Mucosa of rectum (tissue), 2 donors: ENCODE data around the gene RAD51B.
"Not testable (repeated sequence)": the region's sequence is repeated elsewhere in the genome, so short reads cannot be mapped to it uniquely, and the experiment has no call there.

Source experiments
- H3K27ac ChIP-seq, 2 donors: one replicate each; pipeline ENCODE4 v1.7.0; 2013; ENCODE audit warnings: inconsistent platforms in 2 of 2, low read depth in 2 of 2, low read length in 2 of 2
- H3K27me3 ChIP-seq, 2 donors: one replicate each; pipeline ENCODE4 v1.7.0; 2013; ENCODE audit warnings: low read length in 2 of 2; ENCODE audit not compliant: control insufficient read depth in 2 of 2, insufficient read depth in 2 of 2
- H3K36me3 ChIP-seq, 2 donors: one replicate each; pipeline ENCODE4 v1.7.0; 2013; ENCODE audit warnings: low read length in 2 of 2; ENCODE audit not compliant: control insufficient read depth in 2 of 2, insufficient read depth in 2 of 2
- H3K4me1 ChIP-seq, 2 donors: one replicate each; pipeline ENCODE4 v1.7.0; 2013; ENCODE audit warnings: low read length in 2 of 2, mild to moderate bottlenecking in 1 of 2; ENCODE audit not compliant: control insufficient read depth in 2 of 2, insufficient read depth in 2 of 2
- H3K4me3 ChIP-seq, 2 donors: one replicate each; pipeline ENCODE4 v1.7.0; 2013; ENCODE audit warnings: low read length in 2 of 2
- H3K9ac ChIP-seq, 2 donors: one replicate each; pipeline ENCODE4 v1.7.0; 2013; ENCODE audit warnings: low read length in 2 of 2, low read depth in 1 of 2, mild to moderate bottlenecking in 1 of 2
- H3K9me3 ChIP-seq, 2 donors: one replicate each; pipeline ENCODE4 v1.7.0; 2013; ENCODE audit warnings: low read length in 2 of 2; ENCODE audit not compliant: control insufficient read depth in 2 of 2
- donor health status: healthy.
- donor health status: Normal muscosa, but diverticular disease.

RAD51B gene

GRCh38 chr14:68421116-68421515, 601.5 kb downstream of the RAD51B start:
- Histone ChIP-seq H3K27ac (no peak overlapping the region), H3K4me3 (no peak overlapping the region), H3K9me3 (no peaks in the 10 kb centered on the region), H3K9ac (no peak overlapping the region), H3K4me1 (no peaks in the 10 kb centered on the region), H3K27me3 (no peaks in the 10 kb centered on the region), H3K36me3 (no peaks in the 10 kb centered on the region)

GRCh38 chr14:68423686-68424085, 604.1 kb downstream of the RAD51B start:
- peaks cover 0 to 3% of the 10 kb centered on the region in 2 donors for H3K4me1 ChIP-seq
- no peaks in the 10 kb centered on the region for H3K36me3 ChIP-seq
- no peak overlapping the region for H3K4me3 ChIP-seq
- no peak overlapping the region for H3K27ac ChIP-seq
- no peaks in the 10 kb centered on the region for H3K27me3 ChIP-seq
- no peak overlapping the region for H3K9ac ChIP-seq
- no peaks in the 10 kb centered on the region for H3K9me3 ChIP-seq

GRCh38 chr14:68424443-68425172, 605.0 kb downstream of the RAD51B start:
- peaks cover 0 to 3% of the 10 kb centered on the region in 2 donors for H3K4me1 ChIP-seq
- no peak overlapping the region for H3K4me3 ChIP-seq
- no peaks in the 10 kb centered on the region for H3K36me3 ChIP-seq
- no peak overlapping the region for H3K27ac ChIP-seq
- H3K9me3 ChIP-seq = no peaks in the 10 kb centered on the region
- no peak overlapping the region for H3K9ac ChIP-seq
- H3K27me3 ChIP-seq = no peaks in the 10 kb centered on the region

- H3K9me3 ChIP-seq = no peaks in the 10 kb centered on the region
- H3K4me3 ChIP-seq = no peak overlapping the region
- H3K4me1 ChIP-seq = peaks cover 0 to 3% of the 10 kb centered on the region in 2 donors
- no peak overlapping the region for H3K27ac ChIP-seq
- H3K9ac ChIP-seq = no peak overlapping the region
- no peaks in the 10 kb centered on the region for H3K36me3 ChIP-seq
- H3K27me3 ChIP-seq = no peaks in the 10 kb centered on the region
Measured at GRCh38 chr14:68426661-68427549, 607.3 kb downstream of the RAD51B start.

- Histone ChIP-seq H3K9ac (no peak overlapping the region), H3K4me1 (peaks cover 0 to 3% of the 10 kb centered on the region in 2 donors), H3K9me3 (no peaks in the 10 kb centered on the region), H3K27me3 (no peaks in the 10 kb centered on the region), H3K4me3 (no peak overlapping the region), H3K27ac (no peak overlapping the region), H3K36me3 (no peaks in the 10 kb centered on the region)
Measured at GRCh38 chr14:68427550-68427890, 607.9 kb downstream of the RAD51B start.

- not testable (repeated sequence) for H3K36me3 ChIP-seq, H3K9ac ChIP-seq, H3K4me1 ChIP-seq, H3K4me3 ChIP-seq, H3K27ac ChIP-seq, H3K9me3 ChIP-seq, H3K27me3 ChIP-seq
Measured at GRCh38 chr14:68428900-68429299, 609.3 kb downstream of the RAD51B start.

GRCh38 chr14:68434173-68434572, 614.6 kb downstream of the RAD51B start:
- not testable (repeated sequence) for H3K27me3 ChIP-seq, H3K4me1 ChIP-seq, H3K9ac ChIP-seq, H3K27ac ChIP-seq, H3K36me3 ChIP-seq, H3K4me3 ChIP-seq, H3K9me3 ChIP-seq

- H3K4me3 ChIP-seq, H3K9me3 ChIP-seq, H3K9ac ChIP-seq, H3K27me3 ChIP-seq, H3K27ac ChIP-seq, H3K4me1 ChIP-seq, H3K36me3 ChIP-seq: not testable (repeated sequence)
Measured at GRCh38 chr14:68435631-68436030, 616.1 kb downstream of the RAD51B start.

- H3K27ac ChIP-seq = no peak overlapping the region
- H3K9me3 ChIP-seq = no peaks in the 10 kb centered on the region
- H3K4me1 ChIP-seq = no peaks in the 10 kb centered on the region
Measured at GRCh38 chr14:68439676-68440075, 620.1 kb downstream of the RAD51B start.

GRCh38 chr14:68440820-68441219, 621.2 kb downstream of the RAD51B start:
- Histone ChIP-seq H3K9ac (no peak overlapping the region), H3K27ac (no peak overlapping the region), H3K9me3 (no peaks in the 10 kb centered on the region), H3K4me1 (no peaks in the 10 kb centered on the region), H3K36me3 (no peaks in the 10 kb centered on the region), H3K4me3 (no peak overlapping the region), H3K27me3 (no peaks in the 10 kb centered on the region)

More at GRCh38 chr14:68439676-68440075, 620.1 kb downstream of the RAD51B start:
- Histone ChIP-seq H3K36me3 (no peaks in the 10 kb centered on the region), H3K27me3 (no peaks in the 10 kb centered on the region), H3K4me3 (no peak overlapping the region), H3K9ac (no peak overlapping the region)
